GM19099 (cell line): ENCODE results near the gene SYNPR.

Experiments used
- POLR2A ChIP-seq: IDR thresholded peaks from 3 replicates; pipeline ENCODE4 v1.6.1; 2011; ENCODE audit warnings: low read depth; ENCODE audit not compliant: insufficient read length; ENCODE audit errors: extremely low read depth

SYNPR gene

GRCh38 chr3:63654211-63654610, 376.1 kb downstream of the SYNPR start:
- TF ChIP-seq POLR2A = no peak

GRCh38 chr3:63654931-63655330, 376.8 kb downstream of the SYNPR start:
- TF ChIP-seq POLR2A = no peak

GRCh38 chr3:63655519-63655918, 377.4 kb downstream of the SYNPR start:
- TF ChIP-seq POLR2A = no peak

- TF ChIP-seq POLR2A = no peak
Observed at GRCh38 chr3:63656786-63657185, 378.7 kb downstream of the SYNPR start.

- TF ChIP-seq POLR2A = no peak
Observed at GRCh38 chr3:63661242-63661641, 383.1 kb downstream of the SYNPR start.

GRCh38 chr3:63662011-63662410, 383.9 kb downstream of the SYNPR start:
- TF ChIP-seq POLR2A = no peak

- no peak for TF ChIP-seq POLR2A
Observed at GRCh38 chr3:63662500-63662899, 384.4 kb downstream of the SYNPR start.
